ACHN (cell line): Measurements from ENCODE around the gene MID1IP1.

Experiments used
- DNase-seq: peaks from one replicate; pipeline ENCODE4 v3.0.0-alpha.2; 2015
- in situ Hi-C: cut with HindIII; loops from 2 replicates; pipeline ENCODE4 v1.10.0; 2017; ENCODE audit warnings: low sequenced_read_pairs, low pct_ligation_motif_present, low pct_unique_long_range_greater_than_20kb

The MID1IP1 gene

DNA sequence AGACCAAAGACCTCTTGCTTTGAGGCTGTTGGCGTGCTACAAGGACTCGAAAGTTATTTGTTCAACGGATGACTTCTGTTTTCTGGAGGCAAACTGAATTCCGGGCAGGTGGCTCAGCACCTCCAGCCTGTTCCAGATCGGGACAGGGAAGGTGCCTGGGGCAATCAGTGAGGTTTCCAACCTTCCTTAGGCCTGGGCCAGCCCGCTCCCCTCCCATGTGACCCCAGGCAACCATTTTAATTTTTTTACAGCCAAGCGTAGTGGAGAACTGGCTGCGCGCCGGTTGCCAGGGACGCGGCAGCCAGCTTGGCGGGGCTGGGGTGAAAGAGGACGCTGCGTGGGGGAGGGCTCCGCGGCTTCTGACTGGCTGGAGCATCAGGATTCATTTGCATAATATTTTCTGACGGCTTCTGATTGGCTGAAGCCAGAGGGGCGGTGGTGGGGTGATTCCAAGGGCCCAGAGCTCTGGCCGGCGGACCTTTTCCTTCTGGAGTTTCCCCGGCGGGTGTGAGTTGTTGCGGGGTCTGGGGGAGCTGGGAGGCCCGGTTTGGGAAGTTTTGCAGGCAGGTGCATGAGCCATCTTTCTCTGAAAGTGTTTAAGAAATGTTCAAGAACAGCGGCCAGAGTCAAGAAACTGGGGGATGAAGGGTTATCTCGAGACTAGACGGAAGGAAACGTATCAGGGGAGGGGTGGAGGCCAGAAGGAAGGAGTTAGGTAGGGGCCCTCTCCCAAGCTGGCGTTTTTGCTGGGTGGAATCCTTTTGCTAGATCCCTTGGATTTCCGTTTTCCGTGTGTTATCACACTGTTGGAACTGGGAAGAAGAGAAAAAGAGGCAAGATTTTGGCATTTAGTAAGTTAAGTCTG is at the start of gene MID1IP1:
Gene MID1IP1 (plus strand): TSS at position 479 of the 865 bp plus-strand sequence. CDS start 3,488 bp downstream, outside the sequence.
- DNase-seq = peak; percentile 85
- in situ Hi-C loops = no loop called here

- DNase-seq = peak; percentile 20
- in situ Hi-C loops = no loop called here
Measured at GRCh38 chrX:38754102-38754790, 47.0 kb upstream of the MID1IP1 start.

- DNase-seq = no peak
- in situ Hi-C loops = no loop called here
Measured at GRCh38 chrX:38754818-38755718, 46.2 kb upstream of the MID1IP1 start.

GRCh38 chrX:38760883-38761282 is 40.4 kb upstream of the MID1IP1 start:
- no peak for DNase-seq
- in situ Hi-C loops = no loop called here

DNA sequence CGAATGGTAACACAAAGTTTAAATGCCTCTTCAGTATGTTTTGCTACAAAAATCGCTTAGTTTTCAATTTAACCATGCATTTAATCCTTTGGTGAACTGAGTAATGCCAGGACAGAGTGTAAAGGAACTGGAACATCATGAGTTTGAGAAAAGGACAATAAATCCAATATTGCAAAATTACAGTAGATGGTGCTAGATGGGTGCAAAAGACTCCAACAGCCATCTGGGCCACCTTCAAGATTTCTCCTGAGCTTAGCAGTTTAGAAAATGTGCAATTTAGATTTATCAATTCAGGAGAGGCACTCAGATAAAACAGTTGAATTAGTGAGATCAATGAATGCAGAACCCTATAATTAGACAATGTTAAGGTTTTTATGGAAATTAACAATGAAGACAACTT is 33.2 kb upstream of the MID1IP1 start:
- in situ Hi-C loops = no loop called here
- peak; percentile 16 for DNase-seq

GRCh38 chrX:38770152-38770551 is 31.1 kb upstream of the MID1IP1 start:
- in situ Hi-C loops = no loop called here
- DNase-seq = no peak

- in situ Hi-C loops = no loop called here
- DNase-seq = no peak
Measured at GRCh38 chrX:38774249-38774648, 27.0 kb upstream of the MID1IP1 start.

GRCh38 chrX:38796946-38797345 is 4.3 kb upstream of the MID1IP1 start:
- in situ Hi-C loops = no loop called here
- DNase-seq = no peak

DNA sequence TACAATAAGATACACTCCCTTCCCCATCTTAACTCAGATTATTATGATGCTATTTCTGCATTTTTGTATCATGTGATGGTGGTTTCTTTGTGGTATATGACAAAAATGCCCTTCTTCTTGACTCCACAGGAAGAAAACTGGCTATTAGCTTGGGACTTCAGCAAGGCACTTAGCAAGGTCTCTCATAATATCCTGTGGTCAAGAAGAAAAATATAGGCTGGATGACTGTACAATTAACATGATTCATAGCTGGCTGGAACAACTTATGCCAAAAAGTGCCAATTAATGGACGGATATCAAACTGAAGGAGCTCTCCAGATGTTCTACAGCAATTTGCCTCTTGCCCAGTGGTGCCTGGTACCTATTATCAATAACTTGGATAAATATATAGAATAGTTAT is 2.3 kb upstream of the MID1IP1 start:
- in situ Hi-C loops = no loop called here
- DNase-seq = no peak

GRCh38 chrX:38799995-38800580 is 1.2 kb upstream of the MID1IP1 start:
- DNase-seq = no peak
- in situ Hi-C loops = no loop called here

DNA sequence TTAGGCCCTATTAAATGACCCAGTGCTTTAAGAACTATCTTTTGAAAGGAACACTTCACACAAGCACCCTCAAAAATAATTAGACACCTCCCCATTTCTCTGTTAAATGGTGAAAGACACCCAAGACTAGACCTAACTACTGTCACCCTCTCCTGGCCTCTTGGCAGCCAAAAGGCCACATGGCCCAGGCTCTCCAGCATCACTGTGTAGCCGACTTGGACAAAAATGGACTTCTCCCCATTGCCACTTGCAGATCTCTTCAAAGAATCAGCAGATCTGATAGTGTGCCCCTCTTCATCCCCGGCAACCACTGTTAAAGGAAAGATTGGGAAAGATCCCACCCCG is 2.0 kb downstream of the MID1IP1 start:
- in situ Hi-C loops = no loop called here
- DNase-seq = no peak

DNA sequence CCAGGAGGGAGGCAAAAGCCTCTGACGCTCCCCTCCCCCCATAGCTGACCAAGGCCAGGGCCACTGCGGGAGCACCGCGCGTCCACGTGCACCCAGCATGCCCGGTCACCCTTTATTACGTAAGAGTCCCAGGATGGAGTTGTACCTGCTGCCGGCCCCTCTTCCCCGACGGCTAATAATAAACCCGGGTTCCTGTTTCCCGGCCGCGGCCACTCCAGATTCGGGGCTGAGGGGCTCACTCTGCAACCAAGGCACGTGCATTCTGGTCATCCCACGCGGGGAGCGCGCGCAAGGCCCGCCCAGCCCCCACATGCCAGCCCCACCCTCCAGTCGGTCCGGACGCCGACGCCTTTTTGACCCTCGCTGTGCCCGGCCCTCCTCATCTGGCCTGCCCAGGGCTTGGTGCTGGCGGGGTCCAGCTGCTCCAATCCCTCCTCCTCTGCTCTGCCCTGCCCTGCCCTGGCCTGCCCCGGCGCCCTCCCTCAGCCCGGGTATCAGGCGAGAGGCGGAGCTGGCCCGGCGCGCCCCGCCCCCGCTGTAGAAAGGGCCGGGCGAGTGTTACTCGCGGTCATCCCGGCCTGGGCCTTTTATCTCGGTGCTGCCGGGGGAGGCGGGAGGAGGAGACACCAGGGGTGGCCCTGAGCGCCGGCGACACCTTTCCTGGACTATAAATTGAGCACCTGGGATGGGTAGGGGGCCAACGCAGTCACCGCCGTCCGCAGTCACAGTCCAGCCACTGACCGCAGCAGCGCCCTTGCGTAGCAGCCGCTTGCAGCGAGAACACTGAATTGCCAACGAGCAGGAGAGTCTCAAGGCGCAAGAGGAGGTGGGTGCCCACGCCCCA is 2.6 kb downstream of the MID1IP1 start:
- peak; percentile 77 for DNase-seq
- in situ Hi-C loops = no loop called here

DNA sequence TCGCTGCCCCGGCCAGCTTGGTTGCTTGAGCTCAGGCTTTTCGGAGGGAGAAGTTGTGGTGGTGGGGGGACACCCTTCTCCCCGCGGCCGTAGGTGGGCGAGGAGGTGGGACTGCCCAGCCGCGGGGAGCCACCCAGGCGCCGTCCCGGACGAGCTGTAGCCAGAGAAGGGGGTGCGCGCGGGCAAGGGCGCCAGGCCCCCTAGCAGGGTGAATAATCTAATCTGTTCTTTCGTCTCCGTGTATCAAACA is 3.1 kb downstream of the MID1IP1 start:
- no peak for DNase-seq
- in situ Hi-C loops = no loop called here

GRCh38 chrX:38804682-38805431 is 3.6 kb downstream of the MID1IP1 start:
- DNase-seq = no peak
- in situ Hi-C loops = no loop called here

GRCh38 chrX:38805432-38806389 is 4.5 kb downstream of the MID1IP1 start:
- peak; percentile 62 for DNase-seq
- in situ Hi-C loops = no loop called here

DNA sequence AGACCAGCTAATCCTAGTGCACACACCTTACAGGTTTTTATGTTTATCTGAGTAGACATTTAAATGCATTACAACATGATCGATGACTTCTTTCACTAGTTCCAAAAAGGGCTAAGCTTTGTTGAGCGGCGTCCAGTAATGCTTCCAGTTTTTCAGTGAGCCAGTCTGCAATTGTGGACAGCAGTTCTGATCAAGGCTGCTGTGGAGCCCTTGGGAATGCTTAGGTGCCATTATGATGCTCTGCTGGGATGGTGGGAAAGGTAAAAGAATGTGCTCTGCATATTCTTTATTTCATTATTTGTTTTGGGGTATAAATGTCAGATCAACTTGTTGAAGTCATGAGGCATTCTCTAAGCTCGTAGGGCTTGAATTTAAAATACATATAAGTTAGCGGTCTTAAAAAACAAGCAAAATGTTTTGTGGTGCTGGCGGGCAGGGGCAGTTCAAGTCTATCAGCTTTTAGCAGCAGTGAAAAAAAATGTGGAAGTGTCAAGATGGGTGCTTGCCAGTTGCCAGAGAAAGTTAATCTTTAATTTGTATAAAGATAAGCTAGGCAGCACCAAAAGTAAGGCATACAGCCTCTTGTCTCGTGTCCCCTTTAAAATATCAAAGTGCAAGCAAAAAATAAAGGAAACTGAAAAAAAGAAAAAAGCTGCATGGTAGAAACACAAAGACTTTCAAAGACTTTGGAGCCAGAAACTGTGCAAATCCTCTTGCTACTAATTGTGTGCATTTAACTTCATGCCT is 5.8 kb downstream of the MID1IP1 start:
- in situ Hi-C loops = no loop called here
- peak; percentile 22 for DNase-seq
